Thyroid gland (tissue), 4 donors: ENCODE measurements around the gene RARRES1. TPM values are rescaled to one million over a fixed set of nuclear protein-coding genes. Genes with fewer than 3 reads are reported as not detected.

Experiments used
- DNase-seq, 2 donors: peaks; one replicate each; pipeline ENCODE4 v3.0.0-alpha.2; 2019
- H3K27ac ChIP-seq, 3 donors: fragments of 200-600 bp; sonication (generic); 1 replicate in 2 of 3; 2 replicates in 1 of 3; pipeline ENCODE4 v1.5.1; 2016 to 2019; ENCODE audit warnings: mild to moderate bottlenecking in 1 of 3, moderate library complexity in 1 of 3
- H3K27me3 ChIP-seq: fragments of 200-600 bp; sonication (generic); one replicate; pipeline ENCODE4 v1.5.1; 2019
- H3K36me3 ChIP-seq, 2 donors: fragments of 200-600 bp; sonication (generic); one replicate each; pipeline ENCODE4 v1.5.1; 2016 to 2019
- H3K4me1 ChIP-seq, 2 donors: fragments of 200-600 bp; sonication (generic); one replicate each; pipeline ENCODE4 v1.5.1; 2017 to 2019
- H3K4me3 ChIP-seq, 3 donors: fragments of 200-600 bp; sonication (generic); replicated peaks in 1 of 3; 1 replicate in 2 of 3; 2 replicates in 1 of 3; pipeline ENCODE4 v1.5.1; 2016; ENCODE audit warnings: mild to moderate bottlenecking in 1 of 3
- H3K9me3 ChIP-seq: fragments of 200-600 bp; sonication (generic); one replicate; pipeline ENCODE4 v1.5.1; 2017
- CTCF ChIP-seq, 6 experiments: fragments of 200-600 bp in 3 of 6; fragments of 450-650 bp in 3 of 6; sonication (generic) in 3 of 6; IDR thresholded peaks; one replicate each; pipeline ENCODE4 v1.5.1; 2016 to 2019; ENCODE audit warnings: antibody characterized with exemption in 6 of 6, mild to moderate bottlenecking in 2 of 6, inconsistent platforms in 1 of 6, moderate library complexity in 1 of 6
- POLR2A ChIP-seq, 2 donors: fragments of 450-650 bp; IDR thresholded peaks; one replicate each; pipeline ENCODE4 v1.6.1; 2017; ENCODE audit warnings: antibody characterized with exemption in 2 of 2, mild to moderate bottlenecking in 2 of 2, moderate library complexity in 1 of 2
- WGBS, 2 donors: methylation state at CpG; one replicate each; pipeline ENCODE4 v1.1.5; 2017; 5-methylcytosine and 5-hydroxymethylcytosine counted together
- intact Hi-C: fragments of 100-400 bp; cut with DNase I; formaldehyde crosslinking; loops from one replicate; pipeline ENCODE4 v1.15.1; 2023
- total RNA-seq, 4 donors: library from RNA; depleted of rRNA; stranded (reverse); fragments of >200 nt; gene quantifications; one replicate each; pipeline ENCODE4 v1.2.3, GENCODE V29; 2016

RARRES1 gene
- total RNA-seq, 4 donors from 2014 or later: 4.8 to 394 (median 21.4) TPM

GRCh38 chr3:158765518-158766205, 33.4 kb upstream of the RARRES1 start:
- Histone ChIP-seq H3K27me3 (no peaks in the 10 kb centered on the region), H3K4me3 (no peak overlapping the region), H3K9me3 (no peaks in the 10 kb centered on the region), H3K4me1 (peaks cover 18 to 41% of the 10 kb centered on the region in 2 donors), H3K27ac (no peak overlapping the region), H3K36me3 (no peaks in the 10 kb centered on the region)
- no peak for TF ChIP-seq POLR2A (IDR thresholded peaks at IDR 0.05)
- no peak for TF ChIP-seq CTCF (IDR thresholded peaks at IDR 0.05)
- 85 to 86% methylated on average over 3 of the region's 3 CpGs for WGBS, 2 donors
- DNase-seq: no peak
- intact Hi-C loops: no loop called here

- Histone ChIP-seq H3K27me3 (no peaks in the 10 kb centered on the region), H3K27ac (peak overlapping the region; percentile 14 to 45 (median 35)), H3K4me1 (peaks cover 11 to 32% of the 10 kb centered on the region in 2 donors), H3K4me3 (no peak overlapping the region), H3K9me3 (no peaks in the 10 kb centered on the region), H3K36me3 (no peaks in the 10 kb centered on the region)
- 22 to 44% methylated on average over 2 of the region's 2 CpGs for WGBS, 2 donors
- peak; percentile 60 to 77 for DNase-seq
- no peak for TF ChIP-seq POLR2A (IDR thresholded peaks at IDR 0.05)
- no peak for TF ChIP-seq CTCF (IDR thresholded peaks at IDR 0.05)
- intact Hi-C loops: no loop called here
Measured at GRCh38 chr3:158763421-158763820, 31.2 kb upstream of the RARRES1 start.

DNA sequence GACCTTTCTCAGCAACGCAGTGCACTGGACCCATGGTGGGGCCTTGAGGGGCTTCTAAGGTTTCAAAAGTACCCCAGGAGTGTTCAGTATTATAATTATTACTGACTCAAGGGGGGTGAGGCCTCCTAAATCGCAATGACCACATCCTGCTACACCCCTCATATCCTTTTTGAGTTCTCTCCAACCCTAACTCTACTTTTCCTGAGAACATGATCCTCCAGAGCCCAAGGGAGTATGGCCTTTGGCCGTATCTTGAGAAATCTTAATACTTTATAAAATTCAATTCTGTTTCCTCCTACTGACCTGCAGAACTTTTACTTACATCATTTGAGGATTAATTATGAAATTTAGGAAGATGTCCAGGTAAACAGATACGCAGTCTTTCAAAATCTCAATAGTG, 30.4 kb upstream of the RARRES1 start:
- peaks cover 10 to 25% of the 10 kb centered on the region in 2 donors for H3K4me1 ChIP-seq
- intact Hi-C loops: no loop called here
- no peak for DNase-seq
- no peaks in the 10 kb centered on the region for H3K36me3 ChIP-seq
- WGBS, 2 donors: 70 to 86% methylated on average over 3 to 4 of the region's 4 CpGs
- peak overlapping the region; percentile 14 to 45 (median 35) for H3K27ac ChIP-seq
- no peaks in the 10 kb centered on the region for H3K9me3 ChIP-seq
- H3K4me3 ChIP-seq: no peak overlapping the region
- H3K27me3 ChIP-seq: no peaks in the 10 kb centered on the region
- TF ChIP-seq POLR2A (IDR thresholded peaks at IDR 0.05): no peak
- TF ChIP-seq CTCF (IDR thresholded peaks at IDR 0.05): no peak

- intact Hi-C loops: no loop called here
- no peak for TF ChIP-seq CTCF (IDR thresholded peaks at IDR 0.05)
- no peak for TF ChIP-seq POLR2A (IDR thresholded peaks at IDR 0.05)
- 82 to 95% methylated on average over 3 of the region's 3 CpGs for WGBS, 2 donors
- no peak for DNase-seq
- Histone ChIP-seq H3K9me3 (no peaks in the 10 kb centered on the region), H3K4me1 (peaks cover 10 to 24% of the 10 kb centered on the region in 2 donors), H3K4me3 (no peak overlapping the region), H3K36me3 (no peaks in the 10 kb centered on the region), H3K27me3 (no peaks in the 10 kb centered on the region), H3K27ac (no peak overlapping the region)
Measured at GRCh38 chr3:158761350-158761749, 29.1 kb upstream of the RARRES1 start.

- no peaks in the 10 kb centered on the region for H3K4me1 ChIP-seq
- no peaks in the 10 kb centered on the region for H3K9me3 ChIP-seq
- no peaks in the 10 kb centered on the region for H3K27me3 ChIP-seq
- H3K27ac ChIP-seq: no peak overlapping the region
- DNase-seq: no peak
- 80 to 82% methylated on average over 2 of the region's 2 CpGs for WGBS, 2 donors
- no peak overlapping the region for H3K4me3 ChIP-seq
- intact Hi-C loops: no loop called here
- TF ChIP-seq POLR2A (IDR thresholded peaks at IDR 0.05) (no peak), CTCF (IDR thresholded peaks at IDR 0.05) (no peak)
- no peaks in the 10 kb centered on the region for H3K36me3 ChIP-seq
Measured at GRCh38 chr3:158755421-158755820, 23.2 kb upstream of the RARRES1 start.
